ENCODE results near the gene GPSM3. TPM values are rescaled to one million over a fixed set of nuclear protein-coding genes. Genes with fewer than 3 reads are reported as not detected.

Gene GPSM3
- total and polyA plus RNA-seq, 2 of the 13 experiments (the other 11 are each of a cell fraction or from before 2014, with no cell fraction given): 0.18 to 6.2 TPM

DNA sequence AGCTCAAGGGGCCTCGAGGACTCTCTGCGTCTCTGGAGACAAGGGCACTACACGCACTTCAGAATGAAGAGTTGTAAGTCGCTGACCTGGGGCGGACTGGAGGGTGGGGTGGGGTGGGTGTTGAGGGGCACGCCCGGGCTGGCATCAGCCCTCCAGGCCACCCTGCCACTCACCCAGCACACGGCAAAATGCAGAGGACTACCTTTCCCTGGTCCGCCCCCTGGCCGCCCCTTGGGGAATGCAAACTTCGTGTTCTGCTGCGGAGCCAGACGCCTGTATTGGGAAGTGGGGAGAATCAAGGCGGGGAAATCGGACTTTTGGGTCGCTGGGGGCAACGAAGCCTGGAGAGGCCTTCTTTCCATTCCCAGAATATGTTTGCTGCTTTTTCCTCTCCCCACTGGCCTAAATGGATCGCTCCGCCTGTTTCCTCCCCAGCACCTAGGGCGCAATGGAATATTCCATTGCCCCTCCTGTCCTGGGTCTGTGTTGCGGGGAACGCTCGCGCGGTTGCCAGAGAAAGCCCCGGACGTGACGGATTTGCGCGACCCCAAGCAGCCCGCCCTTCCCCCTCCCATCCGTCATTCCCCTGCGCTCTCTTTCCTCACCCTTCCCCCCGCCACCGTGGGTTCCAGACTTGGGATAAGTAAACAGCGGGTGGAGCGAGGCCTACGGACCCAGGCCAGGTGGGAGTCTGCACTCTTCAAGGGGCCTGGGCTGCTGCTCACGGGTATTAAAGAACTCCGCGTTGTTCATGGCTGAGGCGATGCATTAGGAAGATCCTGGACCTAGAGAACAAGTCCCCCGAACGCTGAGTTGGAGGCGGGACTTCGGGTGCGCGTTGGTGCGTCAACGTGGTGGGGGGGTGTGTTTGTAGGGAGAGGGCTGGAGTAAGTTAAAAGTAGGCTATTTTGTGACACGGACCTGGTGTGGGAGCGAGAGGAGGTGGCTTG is 38.6 kb downstream of the GPSM3 start, which contains the start of gene PPT2 (continued):
- TF ChIP-seq PAXIP1 (CRISPR knock-in tag; conservative IDR thresholded peaks at IDR 0.05): peak; percentile 73
- TF ChIP-seq RFX1 (IDR thresholded peaks at IDR 0.05): peak; percentile 70
- TF ChIP-seq BATF2 (CRISPR knock-in tag; IDR thresholded peaks at IDR 0.05): peak; percentile 69
- TF ChIP-seq ZBTB49 (CRISPR knock-in tag; IDR thresholded peaks at IDR 0.05; ENCODE audit: borderline replicate concordance): no peak
- TF ChIP-seq ZNF331 (CRISPR knock-in tag; IDR thresholded peaks at IDR 0.05): peak; percentile 72; the same call in 1 of the 2 replicates
- TF ChIP-seq ARNT (IDR thresholded peaks at IDR 0.05): no peak
- TF ChIP-seq, protein P1, sequence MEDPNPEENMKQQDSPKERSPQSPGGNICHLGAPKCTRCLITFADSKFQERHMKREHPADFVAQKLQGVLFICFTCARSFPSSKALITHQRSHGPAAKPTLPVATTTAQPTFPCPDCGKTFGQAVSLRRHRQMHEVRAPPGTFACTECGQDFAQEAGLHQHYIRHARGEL (CRISPR knock-in tag; IDR thresholded peaks at IDR 0.05): 0 out of 2 replicates have a peak, but pooled peaks have one; percentile 34
- peak; percentile 87 for TF ChIP-seq PHF8 (CRISPR knock-in tag; IDR thresholded peaks at IDR 0.05)
- TF ChIP-seq SMYD3 (CRISPR knock-in tag; IDR thresholded peaks at IDR 0.05): 0 out of 2 replicates have a peak, but pooled peaks have one; percentile 41
- TF ChIP-seq KAT8 (CRISPR knock-in tag; IDR thresholded peaks at IDR 0.05): peak; percentile 94
- peak; percentile 90 for TF ChIP-seq PATZ1 (CRISPR knock-in tag; IDR thresholded peaks at IDR 0.05)
- no peak; the same call in 1 of the 2 replicates for TF ChIP-seq ZFP36L2 (CRISPR knock-in tag; IDR thresholded peaks at IDR 0.05)
- no peak for TF ChIP-seq ZBTB43 (CRISPR knock-in tag; conservative IDR thresholded peaks at IDR 0.05)
- TF ChIP-seq ATAD3A (CRISPR knock-in tag; IDR thresholded peaks at IDR 0.05): no peak
- peak; percentile 84; the same call in 1 of the 2 replicates for TF ChIP-seq GLI4 (CRISPR knock-in tag; IDR thresholded peaks at IDR 0.05; ENCODE audit: borderline replicate concordance)
- TF ChIP-seq ZNF678 (CRISPR knock-in tag; IDR thresholded peaks at IDR 0.05): peak; percentile 26; the same call in 1 of the 2 replicates
